ENCODE measurements around the gene CDK15.
"Not testable (repeated sequence)": the region's sequence is repeated elsewhere in the genome, so short reads cannot be mapped to it uniquely, and the experiment has no call there.

CDK15 gene

GRCh38 chr2:201797175-201797840 is 9.0 kb upstream of the CDK15 start:
- DNase-seq (ENCODE audit: insufficient read length, low spot score): no peak
- FAIRE-seq: peak; percentile 43
- TF ChIP-seq POLR2A (IDR thresholded peaks at IDR 0.05; ENCODE audit: low read depth, low read length): no peak

- no peak for DNase-seq (ENCODE audit: insufficient read length, low spot score)
- TF ChIP-seq POLR2A (IDR thresholded peaks at IDR 0.05; ENCODE audit: low read depth, low read length): no peak
- peak; percentile 98 for FAIRE-seq
These were observed 8.0 kb upstream of the CDK15 start for GRCh38 chr2:201798252-201798913.

- DNase-seq (ENCODE audit: insufficient read length, low spot score); FAIRE-seq: not testable (repeated sequence)
These were observed 7.4 kb upstream of the CDK15 start for GRCh38 chr2:201798914-201799285.

GRCh38 chr2:201807452-201807999 is 1.2 kb downstream of the CDK15 start:
- TF ChIP-seq POLR2A (IDR thresholded peaks at IDR 0.05; ENCODE audit: low read depth, low read length): no peak
- DNase-seq (ENCODE audit: insufficient read length, low spot score) (no peak), FAIRE-seq (peak; percentile 87)

GRCh38 chr2:201808027-201808426 is 1.7 kb downstream of the CDK15 start:
- DNase-seq (ENCODE audit: insufficient read length, low spot score): no peak
- no peak for TF ChIP-seq POLR2A (IDR thresholded peaks at IDR 0.05; ENCODE audit: low read depth, low read length)
- FAIRE-seq: no peak

GRCh38 chr2:201809633-201810032 is 3.3 kb downstream of the CDK15 start:
- DNase-seq (ENCODE audit: insufficient read length, low spot score) (no peak), FAIRE-seq (no peak)
- no peak for TF ChIP-seq POLR2A (IDR thresholded peaks at IDR 0.05; ENCODE audit: low read depth, low read length)

- DNase-seq (ENCODE audit: insufficient read length, low spot score); FAIRE-seq: not testable (repeated sequence)
These were observed 4.3 kb downstream of the CDK15 start for GRCh38 chr2:201810604-201811003.

- DNase-seq (ENCODE audit: insufficient read length, low spot score) (no peak), FAIRE-seq (no peak)
- TF ChIP-seq POLR2A (IDR thresholded peaks at IDR 0.05; ENCODE audit: low read depth, low read length): no peak
These were observed 7.8 kb downstream of the CDK15 start for GRCh38 chr2:201813996-201814760.

- no peak for TF ChIP-seq POLR2A (IDR thresholded peaks at IDR 0.05; ENCODE audit: low read depth, low read length)
- FAIRE-seq (no peak), DNase-seq (ENCODE audit: insufficient read length, low spot score) (no peak)
These were observed 10.6 kb downstream of the CDK15 start for GRCh38 chr2:201816657-201817575.

GRCh38 chr2:201820383-201821007 is 14.2 kb downstream of the CDK15 start:
- no peak for TF ChIP-seq POLR2A (IDR thresholded peaks at IDR 0.05; ENCODE audit: low read depth, low read length)
- FAIRE-seq (no peak), DNase-seq (ENCODE audit: insufficient read length, low spot score) (no peak)

- FAIRE-seq: no peak
These were observed 14.7 kb downstream of the CDK15 start for GRCh38 chr2:201821080-201821479.

GRCh38 chr2:201824212-201824611 is 17.9 kb downstream of the CDK15 start:
- DNase-seq (ENCODE audit: insufficient read length, low spot score): no peak
- no peak for TF ChIP-seq POLR2A (IDR thresholded peaks at IDR 0.05; ENCODE audit: low read depth, low read length)
- no peak for FAIRE-seq

More at GRCh38 chr2:201821080-201821479, 14.7 kb downstream of the CDK15 start:
- no peak for DNase-seq (ENCODE audit: insufficient read length, low spot score)
- TF ChIP-seq POLR2A (IDR thresholded peaks at IDR 0.05; ENCODE audit: low read depth, low read length): no peak

- FAIRE-seq (no peak), DNase-seq (ENCODE audit: insufficient read length, low spot score) (no peak)
- TF ChIP-seq POLR2A (IDR thresholded peaks at IDR 0.05; ENCODE audit: low read depth, low read length): no peak
These were observed 21.3 kb downstream of the CDK15 start for GRCh38 chr2:201827621-201828020.

All from H54 (cell line).